HFF-Myc (cell line): ENCODE results near the gene CPVL.

ENCODE experiments used
- DNase-seq: peaks from one replicate; pipeline ENCODE4 v3.0.0-alpha.2; 2011; ENCODE audit warnings: low read depth; ENCODE audit errors: extremely low read depth
- H3K4me3 ChIP-seq: replicated peaks from 2 replicates; pipeline ENCODE4 v1.5.1; 2011; ENCODE audit warnings: low read depth, mild to moderate bottlenecking, control low read depth, low read length
- CTCF ChIP-seq: IDR thresholded peaks from 2 replicates; pipeline ENCODE4 v1.5.1; 2012; ENCODE audit warnings: mild to moderate bottlenecking, low read depth, low read length, control low read depth; ENCODE audit errors: missing control alignments

CPVL gene

GRCh38 chr7:28957064-28957750 lies 189.1 kb downstream of the CPVL start:
- no peak for DNase-seq
- TF ChIP-seq CTCF: no peak
- H3K4me3 ChIP-seq: peak overlapping the region; percentile 18

- peak overlapping the region; percentile 18 for H3K4me3 ChIP-seq
- DNase-seq: no peak
- TF ChIP-seq CTCF: peak; percentile 55
These were observed 189.7 kb downstream of the CPVL start for GRCh38 chr7:28956608-28957063.

GRCh38 chr7:28955718-28956607 lies 190.4 kb downstream of the CPVL start:
- peak overlapping the region; percentile 18 for H3K4me3 ChIP-seq
- TF ChIP-seq CTCF: peak; percentile 55
- DNase-seq: no peak

- DNase-seq: no peak
- no peak overlapping the region for H3K4me3 ChIP-seq
- TF ChIP-seq CTCF: no peak
These were observed 191.0 kb downstream of the CPVL start for GRCh38 chr7:28955356-28955717.

- TF ChIP-seq CTCF: no peak
- DNase-seq: no peak
- H3K4me3 ChIP-seq: no peak overlapping the region
These were observed 191.4 kb downstream of the CPVL start for GRCh38 chr7:28954946-28955345.

- no peak for TF ChIP-seq CTCF
- DNase-seq: no peak
- no peak overlapping the region for H3K4me3 ChIP-seq
These were observed 191.9 kb downstream of the CPVL start for GRCh38 chr7:28954471-28954870.
